Measurements from ENCODE around the gene COL15A1.
"Not testable (repeated sequence)": the region's sequence is repeated elsewhere in the genome, so short reads cannot be mapped to it uniquely, and the experiment has no call there.

Gene COL15A1

GRCh38 chr9:98997604-98998003, 53.9 kb downstream of the COL15A1 start:
- peak; percentile 23 for DNase-seq

DNA sequence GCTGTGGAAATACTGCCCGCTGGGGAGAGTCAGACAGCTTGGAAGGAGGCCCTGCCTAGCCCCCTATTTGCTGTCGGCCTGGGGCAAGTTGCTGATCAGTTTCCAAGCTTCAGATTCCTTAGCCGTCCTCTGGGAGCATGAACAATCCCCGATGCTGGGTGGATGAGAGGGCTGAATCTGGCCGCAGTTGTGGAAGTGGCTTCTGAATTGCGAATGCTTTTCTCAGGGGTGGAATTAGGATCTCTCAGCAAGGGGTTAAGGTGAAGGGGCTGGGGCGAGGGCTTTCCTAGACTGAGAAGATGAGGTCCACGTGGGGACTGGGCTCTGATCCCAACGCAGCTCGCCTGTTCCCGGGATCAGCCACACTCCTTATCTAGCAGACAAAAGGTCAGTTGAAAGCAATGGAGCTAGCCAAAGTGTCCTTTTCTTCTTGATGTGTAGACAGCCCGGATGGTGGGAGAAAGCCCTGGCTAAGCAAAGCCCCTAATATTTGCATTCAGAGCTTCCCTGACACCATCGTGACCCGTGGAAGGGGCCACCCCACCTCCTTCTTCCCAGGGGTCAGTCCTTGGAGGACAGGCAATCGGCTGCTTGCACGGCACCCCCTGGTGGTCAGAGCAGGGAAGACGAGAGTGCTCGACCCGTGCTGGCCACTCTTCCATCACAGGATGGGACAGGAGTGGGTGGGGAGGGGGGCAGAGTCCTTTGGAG, 54.9 kb downstream of the COL15A1 start:
- DNase-seq: peak; percentile 56

GRCh38 chr9:98999152-98999525, 55.4 kb downstream of the COL15A1 start:
- no peak for DNase-seq

- peak; percentile 53 for DNase-seq
Measured at GRCh38 chr9:99000476-99001395, 57.0 kb downstream of the COL15A1 start.

GRCh38 chr9:99001892-99002291, 58.2 kb downstream of the COL15A1 start:
- no peak for DNase-seq

- DNase-seq: no peak
Measured at GRCh38 chr9:99002706-99003105, 59.0 kb downstream of the COL15A1 start.

DNA sequence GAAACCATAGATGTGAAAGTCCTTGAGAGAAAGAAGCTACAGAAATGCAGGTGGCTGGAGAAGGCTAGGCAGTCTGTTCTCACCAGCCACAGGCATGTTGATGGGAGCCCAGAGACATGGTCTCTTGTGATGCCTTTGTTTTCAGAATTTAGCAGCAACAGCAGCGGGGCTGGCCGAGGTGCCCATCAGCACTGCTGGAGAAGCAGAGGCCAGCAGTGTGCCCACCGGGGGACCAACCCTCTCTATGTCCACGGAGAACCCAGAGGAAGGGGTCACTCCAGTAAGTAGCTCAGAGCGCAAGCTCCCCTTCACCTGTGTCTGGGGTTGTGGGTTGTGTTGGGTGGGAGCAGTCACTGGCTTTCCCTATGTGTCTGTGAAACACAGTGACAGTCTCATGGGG, 59.6 kb downstream of the COL15A1 start:
- no peak for DNase-seq

- no peak for DNase-seq
Measured at GRCh38 chr9:99004115-99004514, 60.4 kb downstream of the COL15A1 start.

- no peak for DNase-seq
Measured at GRCh38 chr9:99004717-99005460, 61.2 kb downstream of the COL15A1 start.

- no peak for DNase-seq
Measured at GRCh38 chr9:99005651-99006050, 61.9 kb downstream of the COL15A1 start.

GRCh38 chr9:99006511-99006910, 62.8 kb downstream of the COL15A1 start:
- no peak for DNase-seq

GRCh38 chr9:99006979-99007378, 63.3 kb downstream of the COL15A1 start:
- DNase-seq: no peak

DNA sequence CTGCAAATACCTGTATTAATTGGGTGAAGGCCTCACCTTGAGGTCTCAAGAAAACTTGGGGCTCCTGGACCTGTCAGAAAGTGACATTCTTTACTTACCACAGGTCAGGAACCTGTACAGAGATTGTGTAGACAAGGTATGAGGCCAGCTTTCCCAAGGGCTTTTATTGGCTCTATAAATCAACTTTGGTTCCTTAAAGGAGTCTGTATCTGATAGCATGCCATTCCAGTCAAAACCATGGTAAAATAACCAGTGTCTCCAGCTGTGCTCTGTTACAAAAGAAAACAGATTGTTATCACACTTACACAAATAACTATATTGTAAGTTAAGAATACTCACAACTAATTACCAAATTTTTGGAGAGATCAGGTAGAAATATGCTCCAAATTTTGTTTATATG, 64.5 kb downstream of the COL15A1 start:
- DNase-seq: no peak

DNA sequence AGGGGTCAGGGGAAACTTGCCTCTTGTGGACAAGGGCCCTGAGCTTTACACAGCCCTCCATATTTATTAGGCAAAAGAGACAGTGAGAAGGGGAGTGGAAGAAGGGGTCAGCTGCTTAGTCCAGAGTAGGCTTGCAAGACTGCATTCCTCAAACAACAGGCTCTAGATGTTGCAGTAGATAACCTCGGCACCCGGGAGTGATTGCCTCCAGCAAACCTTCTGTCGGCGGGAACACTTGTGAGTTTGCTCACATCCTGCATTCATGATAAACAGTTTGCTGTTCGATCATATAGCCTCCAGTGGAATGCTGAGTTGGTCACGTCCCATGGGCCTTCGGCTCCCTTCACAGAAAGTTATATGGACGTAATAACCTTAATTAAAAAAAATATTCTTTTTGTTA, 66.7 kb downstream of the COL15A1 start:
- not testable (repeated sequence) for DNase-seq

DNA sequence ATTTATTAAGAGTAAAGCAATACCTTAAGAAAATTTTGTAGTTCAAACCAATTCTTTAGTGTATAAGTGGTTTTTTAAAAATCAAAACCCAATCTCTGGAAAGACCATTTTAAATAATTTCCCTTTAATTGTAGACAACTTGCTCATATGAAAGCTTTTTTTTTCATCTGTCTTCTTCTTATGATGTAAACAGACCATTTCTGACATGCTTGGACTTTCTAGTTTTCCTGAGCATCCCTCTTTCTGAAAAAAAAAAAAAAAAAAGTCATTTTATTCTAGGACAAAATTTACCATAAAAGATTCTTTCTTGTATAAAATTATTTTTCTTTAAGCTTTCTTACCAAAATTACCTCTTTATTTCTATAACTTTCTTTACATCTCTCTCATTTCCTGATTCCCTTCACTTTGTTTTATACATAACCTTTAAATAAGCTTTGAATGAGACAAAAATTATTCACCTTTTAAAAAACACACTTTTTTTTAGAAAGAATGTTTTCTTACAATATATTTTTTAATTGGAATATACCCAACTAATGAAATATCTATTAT, 67.5 kb downstream of the COL15A1 start:
- no peak for DNase-seq

DNA sequence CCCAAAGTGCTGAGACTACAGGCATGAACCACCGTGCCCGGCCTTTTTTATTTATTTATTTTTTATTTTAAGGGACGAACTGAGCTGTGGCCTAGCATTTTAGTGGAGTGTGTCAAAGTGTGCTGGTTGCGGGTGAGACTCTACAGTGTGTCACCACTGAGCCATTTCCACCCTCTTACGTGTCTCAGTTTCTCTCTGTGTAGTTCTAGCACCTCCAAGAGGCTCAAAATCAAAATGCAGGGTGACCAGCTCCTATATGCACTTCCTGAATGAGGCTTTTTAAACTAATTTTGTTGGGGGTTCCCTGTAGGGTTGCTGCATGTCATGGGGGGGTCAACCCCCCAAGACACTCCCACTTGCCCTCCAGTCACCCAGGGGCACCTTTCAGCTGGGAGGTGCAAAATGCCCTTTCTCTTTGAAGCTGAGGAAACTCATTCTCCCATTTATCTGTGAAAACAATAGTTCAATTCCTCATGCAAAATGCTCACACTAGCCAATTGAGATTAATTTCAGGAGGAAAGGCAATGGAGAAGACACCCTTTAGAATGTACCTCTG, 69.3 kb downstream of the COL15A1 start:
- DNase-seq: no peak

DNA sequence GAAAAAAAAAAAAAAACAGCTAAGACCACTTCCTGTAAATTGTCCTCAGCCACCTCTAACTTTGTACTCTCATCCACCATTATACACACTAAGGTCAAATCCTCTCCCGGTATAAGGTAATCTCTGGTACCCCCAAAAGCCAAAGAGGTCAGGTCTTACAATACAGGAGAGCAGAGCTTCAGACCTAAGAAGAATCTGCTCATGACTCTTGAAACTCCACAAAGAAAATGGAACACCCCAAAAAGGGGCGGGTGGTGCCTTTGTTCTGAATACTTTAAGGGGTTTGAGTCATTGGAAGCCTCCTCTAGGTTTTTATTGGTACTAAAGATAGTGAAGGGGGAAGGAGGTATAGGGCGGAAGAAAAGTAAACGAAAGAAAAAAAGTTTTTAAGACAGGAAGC, 69.8 kb downstream of the COL15A1 start:
- no peak for DNase-seq

- DNase-seq: no peak
Measured at GRCh38 chr9:99015448-99015847, 71.7 kb downstream of the COL15A1 start.

DNA sequence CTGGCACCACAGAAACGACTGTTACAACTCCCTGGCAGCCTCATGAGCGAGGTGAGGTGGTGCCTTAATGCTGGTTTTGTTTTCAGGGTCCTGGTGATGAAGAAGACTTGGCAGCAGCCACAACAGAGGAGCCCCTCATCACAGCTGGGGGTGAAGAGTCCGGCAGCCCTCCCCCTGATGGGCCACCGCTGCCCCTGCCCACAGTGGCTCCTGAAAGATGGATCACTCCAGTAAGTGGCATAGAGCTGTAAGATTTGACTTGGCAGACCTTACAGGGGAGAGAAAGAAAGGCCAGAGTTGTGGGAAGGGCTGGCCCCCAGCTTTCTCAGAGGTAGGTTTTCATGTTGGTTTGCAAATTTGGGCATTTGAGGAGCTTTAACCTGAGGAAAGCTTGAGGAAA, 72.2 kb downstream of the COL15A1 start:
- no peak for DNase-seq

GRCh38 chr9:99016681-99017387, 73.1 kb downstream of the COL15A1 start:
- DNase-seq: no peak

DNA sequence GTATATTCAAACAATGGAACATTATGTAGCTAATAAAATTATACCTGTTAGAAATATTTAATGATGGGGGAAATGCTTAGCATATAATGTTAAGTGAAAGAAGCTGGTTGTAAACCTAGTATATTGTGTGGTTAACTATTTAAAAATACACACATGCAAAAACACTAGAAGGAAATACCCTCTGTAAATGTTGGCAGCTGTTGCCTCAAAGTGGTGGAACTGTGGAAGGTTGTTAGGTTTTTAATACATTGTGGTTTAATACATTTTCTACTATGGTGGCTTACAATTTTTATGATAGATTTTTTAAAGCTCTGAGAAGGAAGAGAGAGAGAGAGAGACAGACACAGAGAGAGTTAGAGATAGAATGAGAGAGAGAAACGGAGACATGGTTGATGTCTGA, 74.9 kb downstream of the COL15A1 start:
- no peak for DNase-seq
